ENCODE results near the gene TFPT. TPM values are rescaled to one million over a fixed set of nuclear protein-coding genes. Genes with fewer than 3 reads are reported as not detected.

TFPT gene
- total and polyA plus RNA-seq, 2 of the 13 experiments (the other 11 are each of a cell fraction or from before 2014, with no cell fraction given): 8.4 to 10.7 TPM

- Histone ChIP-seq H3K4me3 (replicated peaks in 1 of 3; ENCODE audit: insufficient read depth in 1 of 3, low read depth in 2 of 3, low read length in 3 of 3) (no peak overlapping the region), H3K27ac (ENCODE audit: extremely low read length, insufficient read depth, low read length) (no peak overlapping the region), H3K79me2 (ENCODE audit: insufficient read depth, low read length) (no peaks in the 10 kb centered on the region), H3K36me3 (replicated peaks in 1 of 2; ENCODE audit: control insufficient read depth in 1 of 2, insufficient read depth in 2 of 2, low read length in 2 of 2) (peaks cover 22 to 74% of the 10 kb centered on the region in 2 experiments; a peak in 4 of 5 replicates), H3K4me1 (ENCODE audit: insufficient read depth, low read length) (no peaks in the 10 kb centered on the region), H4K20me1 (ENCODE audit: insufficient read depth, low read length) (no peaks in the 10 kb centered on the region), H3K9ac (ENCODE audit: insufficient read depth, low read depth, low read length) (no peak overlapping the region), H3K27me3 (ENCODE audit: control insufficient read depth in 1 of 2, insufficient read depth in 2 of 2, low read length in 2 of 2) (no peaks in the 10 kb centered on the region), H2AFZ (ENCODE audit: low read length) (no peak overlapping the region), H3K4me2 (ENCODE audit: low read depth, low read length) (no peak overlapping the region), H3K9me3 (ENCODE audit: low read length) (no peaks in the 10 kb centered on the region)
- intact Hi-C loops (cut with micrococcal nuclease; ENCODE audit: unreplicated experiment): no loop called here
- BruUV-seq (replicated peaks): no TSS peak
- CTCF ChIA-PET (ENCODE audit: low intra/inter-chr PET ratio, low total read pairs): no interaction called here
- POLR2A ChIA-PET: interaction anchor here (1.6 kb wide), 1 partner anchor 13 kb away, joined by 4 read pairs; no protein-coding TSS in a partner anchor
- no peak for ATAC-seq
- in situ Hi-C loops (cut with HindIII; ENCODE audit: extremely low pct_ligation_motif_present, low pct_unique_long_range_greater_than_20kb): no loop called here
- no peak for FAIRE-seq
- DNase-seq (ENCODE audit: low spot score): no peak
- 98% methylated on average over 16 of the region's 19 CpGs for WGBS (ENCODE audit: low lambda C conversion rate)
- TF ChIP-seq ZBTB21 (CRISPR knock-in tag; IDR thresholded peaks at IDR 0.05) (no peak), FOXK1 (CRISPR knock-in tag; IDR thresholded peaks at IDR 0.05; ENCODE audit: borderline replicate concordance, low read depth) (no peak), ZNF737 (CRISPR knock-in tag; IDR thresholded peaks at IDR 0.05; ENCODE audit: borderline replicate concordance) (no peak), NFYB (CRISPR knock-in tag; IDR thresholded peaks at IDR 0.05) (no peak), ZNF274 (CRISPR knock-in tag; IDR thresholded peaks at IDR 0.05) (no peak), ZSCAN20 (CRISPR knock-in tag; IDR thresholded peaks at IDR 0.05; ENCODE audit: borderline replicate concordance) (no peak), SCMH1 (CRISPR knock-in tag; IDR thresholded peaks at IDR 0.05; ENCODE audit: borderline replicate concordance) (no peak), FOXM1 (CRISPR knock-in tag; IDR thresholded peaks at IDR 0.05) (no peak), ZNF33A (CRISPR knock-in tag; IDR thresholded peaks at IDR 0.05; ENCODE audit: borderline replicate concordance) (no peak)
- TF ChIP-seq, protein P1, sequence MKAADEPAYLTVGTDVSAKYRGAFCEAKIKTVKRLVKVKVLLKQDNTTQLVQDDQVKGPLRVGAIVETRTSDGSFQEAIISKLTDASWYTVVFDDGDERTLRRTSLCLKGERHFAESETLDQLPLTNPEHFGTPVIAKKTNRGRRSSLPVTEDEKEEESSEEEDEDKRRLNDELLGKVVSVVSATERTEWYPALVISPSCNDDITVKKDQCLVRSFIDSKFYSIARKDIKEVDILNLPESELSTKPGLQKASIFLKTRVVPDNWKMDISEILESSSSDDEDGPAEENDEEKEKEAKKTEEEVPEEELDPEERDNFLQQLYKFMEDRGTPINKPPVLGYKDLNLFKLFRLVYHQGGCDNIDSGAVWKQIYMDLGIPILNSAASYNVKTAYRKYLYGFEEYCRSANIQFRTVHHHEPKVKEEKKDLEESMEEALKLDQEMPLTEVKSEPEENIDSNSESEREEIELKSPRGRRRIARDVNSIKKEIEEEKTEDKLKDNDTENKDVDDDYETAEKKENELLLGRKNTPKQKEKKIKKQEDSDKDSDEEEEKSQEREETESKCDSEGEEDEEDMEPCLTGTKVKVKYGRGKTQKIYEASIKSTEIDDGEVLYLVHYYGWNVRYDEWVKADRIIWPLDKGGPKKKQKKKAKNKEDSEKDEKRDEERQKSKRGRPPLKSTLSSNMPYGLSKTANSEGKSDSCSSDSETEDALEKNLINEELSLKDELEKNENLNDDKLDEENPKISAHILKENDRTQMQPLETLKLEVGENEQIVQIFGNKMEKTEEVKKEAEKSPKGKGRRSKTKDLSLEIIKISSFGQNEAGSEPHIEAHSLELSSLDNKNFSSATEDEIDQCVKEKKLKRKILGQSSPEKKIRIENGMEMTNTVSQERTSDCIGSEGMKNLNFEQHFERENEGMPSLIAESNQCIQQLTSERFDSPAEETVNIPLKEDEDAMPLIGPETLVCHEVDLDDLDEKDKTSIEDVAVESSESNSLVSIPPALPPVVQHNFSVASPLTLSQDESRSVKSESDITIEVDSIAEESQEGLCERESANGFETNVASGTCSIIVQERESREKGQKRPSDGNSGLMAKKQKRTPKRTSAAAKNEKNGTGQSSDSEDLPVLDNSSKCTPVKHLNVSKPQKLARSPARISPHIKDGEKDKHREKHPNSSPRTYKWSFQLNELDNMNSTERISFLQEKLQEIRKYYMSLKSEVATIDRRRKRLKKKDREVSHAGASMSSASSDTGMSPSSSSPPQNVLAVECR (CRISPR knock-in tag; IDR thresholded peaks at IDR 0.05; ENCODE audit: borderline replicate concordance): no peak
- TF ChIP-seq, protein P2, sequence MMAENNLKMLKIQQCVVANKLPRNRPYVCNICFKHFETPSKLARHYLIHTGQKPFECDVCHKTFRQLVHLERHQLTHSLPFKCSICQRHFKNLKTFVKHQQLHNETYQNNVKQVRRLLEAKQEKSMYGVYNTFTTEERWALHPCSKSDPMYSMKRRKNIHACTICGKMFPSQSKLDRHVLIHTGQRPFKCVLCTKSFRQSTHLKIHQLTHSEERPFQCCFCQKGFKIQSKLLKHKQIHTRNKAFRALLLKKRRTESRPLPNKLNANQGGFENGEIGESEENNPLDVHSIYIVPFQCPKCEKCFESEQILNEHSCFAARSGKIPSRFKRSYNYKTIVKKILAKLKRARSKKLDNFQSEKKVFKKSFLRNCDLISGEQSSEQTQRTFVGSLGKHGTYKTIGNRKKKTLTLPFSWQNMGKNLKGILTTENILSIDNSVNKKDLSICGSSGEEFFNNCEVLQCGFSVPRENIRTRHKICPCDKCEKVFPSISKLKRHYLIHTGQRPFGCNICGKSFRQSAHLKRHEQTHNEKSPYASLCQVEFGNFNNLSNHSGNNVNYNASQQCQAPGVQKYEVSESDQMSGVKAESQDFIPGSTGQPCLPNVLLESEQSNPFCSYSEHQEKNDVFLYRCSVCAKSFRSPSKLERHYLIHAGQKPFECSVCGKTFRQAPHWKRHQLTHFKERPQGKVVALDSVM (CRISPR knock-in tag; IDR thresholded peaks at IDR 0.05): no peak
- TF ChIP-seq, protein P3, sequence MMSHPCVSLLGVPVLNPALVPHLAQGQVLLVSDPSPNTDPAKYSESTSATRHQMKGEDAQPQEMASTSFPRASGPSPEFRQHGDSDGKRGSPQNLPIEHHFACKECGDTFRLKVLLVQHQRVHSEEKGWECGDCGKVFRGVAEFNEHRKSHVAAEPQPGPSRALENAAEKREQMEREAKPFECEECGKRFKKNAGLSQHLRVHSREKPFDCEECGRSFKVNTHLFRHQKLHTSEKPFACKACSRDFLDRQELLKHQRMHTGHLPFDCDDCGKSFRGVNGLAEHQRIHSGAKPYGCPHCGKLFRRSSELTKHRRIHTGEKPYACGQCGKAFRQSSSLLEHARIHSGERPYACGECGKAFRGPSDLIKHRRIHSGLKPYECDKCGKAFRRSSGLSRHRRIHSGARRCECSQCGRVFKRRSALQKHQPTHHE (CRISPR knock-in tag; IDR thresholded peaks at IDR 0.05; ENCODE audit: borderline replicate concordance): no peak
- TF ChIP-seq, protein P4, sequence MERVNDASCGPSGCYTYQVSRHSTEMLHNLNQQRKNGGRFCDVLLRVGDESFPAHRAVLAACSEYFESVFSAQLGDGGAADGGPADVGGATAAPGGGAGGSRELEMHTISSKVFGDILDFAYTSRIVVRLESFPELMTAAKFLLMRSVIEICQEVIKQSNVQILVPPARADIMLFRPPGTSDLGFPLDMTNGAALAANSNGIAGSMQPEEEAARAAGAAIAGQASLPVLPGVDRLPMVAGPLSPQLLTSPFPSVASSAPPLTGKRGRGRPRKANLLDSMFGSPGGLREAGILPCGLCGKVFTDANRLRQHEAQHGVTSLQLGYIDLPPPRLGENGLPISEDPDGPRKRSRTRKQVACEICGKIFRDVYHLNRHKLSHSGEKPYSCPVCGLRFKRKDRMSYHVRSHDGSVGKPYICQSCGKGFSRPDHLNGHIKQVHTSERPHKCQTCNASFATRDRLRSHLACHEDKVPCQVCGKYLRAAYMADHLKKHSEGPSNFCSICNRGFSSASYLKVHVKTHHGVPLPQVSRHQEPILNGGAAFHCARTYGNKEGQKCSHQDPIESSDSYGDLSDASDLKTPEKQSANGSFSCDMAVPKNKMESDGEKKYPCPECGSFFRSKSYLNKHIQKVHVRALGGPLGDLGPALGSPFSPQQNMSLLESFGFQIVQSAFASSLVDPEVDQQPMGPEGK (CRISPR knock-in tag; IDR thresholded peaks at IDR 0.05): no peak
- TF ChIP-seq, protein P5, sequence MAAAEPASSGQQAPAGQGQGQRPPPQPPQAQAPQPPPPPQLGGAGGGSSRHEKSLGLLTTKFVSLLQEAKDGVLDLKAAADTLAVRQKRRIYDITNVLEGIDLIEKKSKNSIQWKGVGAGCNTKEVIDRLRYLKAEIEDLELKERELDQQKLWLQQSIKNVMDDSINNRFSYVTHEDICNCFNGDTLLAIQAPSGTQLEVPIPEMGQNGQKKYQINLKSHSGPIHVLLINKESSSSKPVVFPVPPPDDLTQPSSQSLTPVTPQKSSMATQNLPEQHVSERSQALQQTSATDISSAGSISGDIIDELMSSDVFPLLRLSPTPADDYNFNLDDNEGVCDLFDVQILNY (CRISPR knock-in tag; conservative IDR thresholded peaks at IDR 0.05): no peak
Observed at GRCh38 chr19:54124393-54124792, 8.9 kb upstream of the TFPT start.
